Uterus (tissue), 2 donors: ENCODE results near the gene CCSER1.

Experiments used
- CTCF ChIP-seq, 4 experiments: fragments of 200-600 bp in 2 of 4; fragments of 450-650 bp in 2 of 4; sonication (generic) in 2 of 4; IDR thresholded peaks; one replicate each; pipeline ENCODE4 v1.5.1; 2016 to 2019; ENCODE audit warnings: antibody characterized with exemption in 4 of 4, mild to moderate bottlenecking in 2 of 4, moderate library complexity in 1 of 4
- POLR2A ChIP-seq, 2 donors: fragments of 450-650 bp; IDR thresholded peaks; one replicate each; pipeline ENCODE4 v1.6.1; 2016; ENCODE audit warnings: antibody characterized with exemption in 2 of 2, mild to moderate bottlenecking in 1 of 2, moderate library complexity in 1 of 2

- TF ChIP-seq CTCF (IDR thresholded peaks at IDR 0.05), result no peak
- no peak for TF ChIP-seq POLR2A (IDR thresholded peaks at IDR 0.05)
Observed at GRCh38 chr4:91123742-91124141, 996.5 kb downstream of the CCSER1 start.
